Thoracic aorta (tissue), 2 donors: Measurements from ENCODE around the gene RPS15. TPM values are rescaled to one million over a fixed set of nuclear protein-coding genes. Genes with fewer than 3 reads are reported as not detected.

ENCODE experiments used
- ATAC-seq: fragments of 150-250 bp; one replicate; pipeline ENCODE4 v1.8.0; 2017; ENCODE audit warnings: low read depth; ENCODE audit not compliant: insufficient number of reproducible peaks, low FRiP score
- DNase-seq: peaks from one replicate; pipeline ENCODE4 v3.0.0-alpha.2; 2020; ENCODE audit warnings: low spot score
- H3K27ac ChIP-seq, 2 donors: fragments of 200-600 bp; sonication (generic); 1 replicate in 1 of 2; 2 replicates in 1 of 2; pipeline ENCODE4 v1.5.1; 2016; ENCODE audit warnings: mild to moderate bottlenecking in 2 of 2, moderate library complexity in 2 of 2
- H3K27me3 ChIP-seq: fragments of 200-600 bp; sonication (generic); replicated peaks from 2 replicates; pipeline ENCODE4 v1.6.0; 2016; ENCODE audit warnings: mild to moderate bottlenecking; ENCODE audit not compliant: insufficient read depth
- H3K36me3 ChIP-seq: fragments of 200-600 bp; sonication (generic); one replicate; pipeline ENCODE4 v1.5.1; 2016
- H3K4me1 ChIP-seq, 2 donors: fragments of 200-600 bp; sonication (generic); 1 replicate in 1 of 2; 2 replicates in 1 of 2; pipeline versions ENCODE4 v1.5.1 to v1.6.0; 2016; ENCODE audit warnings: low read depth in 2 of 2, mild to moderate bottlenecking in 1 of 2; ENCODE audit not compliant: control insufficient read depth in 1 of 2
- H3K4me3 ChIP-seq: fragments of 200-600 bp; sonication (generic); 2 replicates; pipeline ENCODE4 v1.5.1; 2016; ENCODE audit warnings: mild to moderate bottlenecking
- H3K9me3 ChIP-seq: fragments of 200-600 bp; sonication (generic); 2 replicates; pipeline ENCODE4 v1.5.1; 2016
- CTCF ChIP-seq: fragments of 200-600 bp; sonication (generic); IDR thresholded peaks from one replicate; pipeline ENCODE4 v1.5.1; 2019; ENCODE audit warnings: antibody characterized with exemption
- total RNA-seq, 2 donors: library from RNA; depleted of rRNA; stranded (reverse); fragments of >200 nt; gene quantifications; one replicate each; pipeline versions ENCODE4 v1.1.0 to v1.2.3, GENCODE V29; 2016

RPS15 gene
- 1,000 to 10,000 TPM; 1,512 to 2,119 TPM for total RNA-seq

- TF ChIP-seq CTCF: peak; percentile 90
- Histone ChIP-seq H3K36me3 (peaks cover 43% of the 10 kb centered on the region), H3K27ac (peak within 1 kb of the TSS; percentile 78 to 87), H3K4me3 (peak within 1 kb of the TSS; percentile 100), H3K4me1 (peaks cover 12 to 22% of the 10 kb centered on the region in 2 donors), H3K27me3 (no peaks in the 10 kb centered on the region), H3K9me3 (no peaks in the 10 kb centered on the region)
- ATAC-seq: peak; percentile 84
- DNase-seq: peak; percentile 62
These were observed at the start of gene RPS15 for GRCh38 chr19:1438035-1438932. TSS of gene RPS15 (plus strand) at chr19:1438396. CDS start at chr19:1438426, 30 bp downstream.

DNA sequence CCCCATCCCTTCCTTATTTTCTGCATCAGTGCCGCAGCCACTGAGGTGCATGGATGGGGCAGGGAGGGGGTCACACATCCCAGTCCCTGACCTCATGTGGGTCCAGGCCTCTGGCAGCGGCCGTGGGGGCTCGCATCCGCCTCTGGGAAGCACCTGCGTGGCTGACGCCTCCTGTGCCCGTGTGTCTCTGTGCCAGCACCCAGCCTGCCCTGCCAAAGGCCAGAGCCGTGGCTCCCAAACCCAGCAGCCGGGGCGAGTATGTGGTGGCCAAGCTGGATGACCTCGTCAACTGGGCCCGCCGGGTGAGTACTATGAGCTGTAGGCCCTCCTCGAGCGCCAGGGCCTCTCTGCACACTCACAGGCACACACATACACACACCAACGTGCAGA is 49.6 kb upstream of the RPS15 start:
- Histone ChIP-seq H3K4me1 (peaks cover 11 to 18% of the 10 kb centered on the region in 2 donors), H3K36me3 (peaks cover 38% of the 10 kb centered on the region), H3K9me3 (no peaks in the 10 kb centered on the region), H3K27me3 (no peaks in the 10 kb centered on the region), H3K4me3 (no peak overlapping the region), H3K27ac (no peak overlapping the region)
- no peak for TF ChIP-seq CTCF
- ATAC-seq (no peak), DNase-seq (no peak)

DNA sequence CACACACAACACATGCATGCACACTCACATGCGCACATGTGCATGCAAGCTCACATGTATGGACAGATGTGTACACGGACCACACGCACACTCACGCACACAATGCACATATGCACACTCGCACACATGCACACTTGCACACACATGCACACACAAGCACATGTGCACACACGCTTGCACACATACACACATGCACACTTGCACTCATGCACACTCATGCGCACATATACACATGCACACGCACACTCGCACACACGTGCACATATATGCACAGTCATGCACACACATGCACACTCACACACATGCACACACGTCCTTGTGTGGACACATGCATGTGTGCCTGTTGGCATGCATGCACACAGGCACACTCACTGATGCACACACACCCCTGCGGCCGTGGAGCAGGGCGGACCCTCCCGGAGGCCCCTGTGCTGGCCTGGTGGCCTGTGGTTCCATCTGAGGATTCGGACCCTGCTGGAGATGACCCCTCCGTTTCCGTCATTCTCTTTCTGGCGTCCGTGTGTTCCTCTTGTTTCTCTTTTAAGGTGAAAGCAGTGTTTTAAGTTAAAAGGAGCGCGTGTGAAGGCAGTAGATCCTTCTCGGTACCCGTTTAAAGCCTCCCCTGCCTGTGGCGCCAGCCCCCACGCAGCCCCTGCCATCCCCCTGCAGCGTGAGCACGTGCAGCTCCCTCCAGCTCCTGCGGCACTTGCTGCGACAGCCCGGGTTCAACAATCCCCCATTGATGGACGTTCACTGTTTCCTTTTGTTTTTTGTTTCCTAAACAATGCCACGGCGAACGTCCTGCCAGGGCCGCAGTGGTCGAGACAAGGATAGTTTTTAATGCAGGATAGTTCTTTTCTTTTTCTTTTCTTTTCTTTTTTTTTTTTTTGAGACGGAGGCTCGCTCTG is 48.9 kb upstream of the RPS15 start:
- no peaks in the 10 kb centered on the region for H3K9me3 ChIP-seq
- no peaks in the 10 kb centered on the region for H3K27me3 ChIP-seq
- TF ChIP-seq CTCF: no peak
- H3K36me3 ChIP-seq: peaks cover 38% of the 10 kb centered on the region
- H3K4me3 ChIP-seq: no peak overlapping the region
- no peak for DNase-seq
- no peak overlapping the region for H3K27ac ChIP-seq
- peaks cover 10 to 16% of the 10 kb centered on the region in 2 donors for H3K4me1 ChIP-seq
- no peak for ATAC-seq

GRCh38 chr19:1390890-1391423 is 47.2 kb upstream of the RPS15 start:
- H3K4me1 ChIP-seq: peaks cover 0 to 4% of the 10 kb centered on the region in 2 donors
- H3K27ac ChIP-seq: no peak overlapping the region
- no peak for DNase-seq
- no peak overlapping the region for H3K4me3 ChIP-seq
- TF ChIP-seq CTCF: no peak
- ATAC-seq: no peak
- H3K36me3 ChIP-seq: peaks cover 38% of the 10 kb centered on the region
- no peaks in the 10 kb centered on the region for H3K9me3 ChIP-seq
- H3K27me3 ChIP-seq: no peaks in the 10 kb centered on the region
